CD4-positive, alpha-beta T cell (primary cell): ENCODE measurements around the gene ZFYVE27. TPM values are rescaled to one million over a fixed set of nuclear protein-coding genes. Genes with fewer than 3 reads are reported as not detected.
A peak's percentile ranks its signal among the peaks of the same experiment; 100 is the strongest.

Experiments used
- ATAC-seq: fragments of 200-7000 bp; cut with Tn5 transposase; one replicate; pipeline ENCODE4 v1.10.0; 2022; ENCODE audit warnings: mild to moderate bottlenecking; ENCODE audit not compliant: poor library complexity
- CTCF ChIA-PET: fragments of 350-600 bp; sonication (Branson Sonifier 250); formaldehyde crosslinking; loops from one replicate; lab custom pipeline; 2021; ENCODE audit warnings: antibody characterized with exemption, inconsistent platforms; lab: Charles Lee
- POLR2A ChIA-PET: fragments of 350-600 bp; sonication (Branson Sonifier 250); formaldehyde crosslinking; loops from one replicate; lab custom pipeline; 2021; ENCODE audit warnings: antibody characterized with exemption, inconsistent platforms; lab: Charles Lee
- DNase-seq, 14 experiments: peaks; one replicate each; pipeline ENCODE4 v3.0.0-alpha.2; 2013 to 2020; ENCODE audit warnings: mixed read lengths in 2 of 14
- H3K27ac ChIP-seq, 2 donors: one replicate each; pipeline versions ENCODE4 v1.5.1 to v1.7.0; 2013; ENCODE audit warnings: low read length in 2 of 2, low read depth in 1 of 2, mild to moderate bottlenecking in 1 of 2
- H3K27me3 ChIP-seq, 2 experiments: 1 replicate in 1 of 2; 2 replicates in 1 of 2; pipeline versions ENCODE4 v1.6.1 to v1.7.0; 2013; ENCODE audit warnings: low read length in 2 of 2, control low read depth in 1 of 2, mild to moderate bottlenecking in 1 of 2, moderate library complexity in 1 of 2; ENCODE audit not compliant: insufficient read depth in 2 of 2, control insufficient read depth in 1 of 2
- H3K36me3 ChIP-seq: one replicate; pipeline ENCODE4 v1.6.1; 2013; ENCODE audit warnings: low read length, control low read depth; ENCODE audit not compliant: insufficient read depth
- H3K4me1 ChIP-seq: one replicate; pipeline ENCODE4 v1.6.1; 2013; ENCODE audit warnings: low read length, control low read depth; ENCODE audit not compliant: insufficient read depth
- H3K4me3 ChIP-seq: one replicate; pipeline ENCODE4 v1.5.1; 2013; ENCODE audit warnings: mild to moderate bottlenecking, low read length, moderate library complexity
- H3K9me3 ChIP-seq, 2 experiments: 1 replicate in 1 of 2; 2 replicates in 1 of 2; pipeline versions ENCODE4 v1.6.1 to v1.7.0; 2013; ENCODE audit warnings: low read length in 2 of 2, mild to moderate bottlenecking in 2 of 2, control low read depth in 1 of 2, moderate library complexity in 1 of 2; ENCODE audit not compliant: control insufficient read depth in 1 of 2, insufficient read depth in 1 of 2
- H3K27ac Mint-ChIP-seq: one replicate; pipeline ENCODE4 v1.8.0; 2020; ENCODE audit warnings: mixed read lengths
- H3K27me3 Mint-ChIP-seq: one replicate; pipeline ENCODE4 v1.8.0; 2021; ENCODE audit warnings: mixed read lengths
- H3K36me3 Mint-ChIP-seq: one replicate; pipeline ENCODE4 v1.8.0; 2021; ENCODE audit warnings: low read depth, mixed read lengths
- H3K4me1 Mint-ChIP-seq: one replicate; pipeline ENCODE4 v1.8.0; 2021; ENCODE audit warnings: low read depth, mixed read lengths
- H3K4me3 Mint-ChIP-seq: one replicate; pipeline ENCODE4 v1.8.0; 2020; ENCODE audit warnings: mild to moderate bottlenecking, mixed read lengths
- H3K9me3 Mint-ChIP-seq: one replicate; pipeline ENCODE4 v1.8.0; 2020; ENCODE audit warnings: mixed read lengths
- intact Hi-C, 2 experiments: fragments of 100-400 bp; cut with DNase I in 1 of 2; cut with micrococcal nuclease in 1 of 2; formaldehyde crosslinking; loops; one replicate each; pipeline versions ENCODE4 v1.15.1 to v1.9.0; 2023 to 2025; cut with DNase I, micrococcal nuclease
- total RNA-seq, 174 experiments: library from RNA in 2 of 174; stranded (reverse) in 2 of 174; gene quantifications; one replicate each; pipeline ENCODE4 v1.2.3 and lab custom pipeline; 2021 to 2026
- TF ChIP-seq, protein P1 (sequence below): fragments of 200-600 bp; IDR thresholded peaks from one replicate; pipeline ENCODE4 v1.8.0; 2022; ENCODE audit warnings: antibody characterized with exemption, mild to moderate bottlenecking

The ZFYVE27 gene
- total RNA-seq, 2 experiments from 2014 or later = 58.4 to 60.6 TPM

DNA sequence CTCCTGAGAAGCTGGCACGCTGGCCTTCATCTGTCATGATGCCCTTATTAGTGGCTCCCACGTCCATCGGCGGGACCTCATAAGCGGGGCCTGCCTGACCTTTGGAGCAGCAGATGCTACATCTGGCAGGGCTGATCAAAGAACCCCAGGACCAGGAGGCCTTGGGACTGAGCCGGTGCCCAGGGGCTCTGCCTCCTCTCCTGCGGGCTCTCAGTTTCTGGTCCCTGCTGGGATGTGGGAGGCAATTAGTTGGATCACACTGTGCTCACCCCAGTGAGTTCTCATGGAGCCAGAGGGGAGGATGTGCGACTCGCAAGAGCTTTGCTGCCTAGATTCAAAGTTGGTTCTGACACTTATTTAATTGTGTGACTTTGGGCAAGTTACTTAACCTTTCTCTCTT, 63.5 kb downstream of the ZFYVE27 start:
- Mint-ChIP-seq H3K36me3 (no peaks in the 10 kb centered on the region), H3K4me3 (no peak overlapping the region), H3K9me3 (no peaks in the 10 kb centered on the region), H3K27ac (no peak overlapping the region), H3K27me3 (no peaks in the 10 kb centered on the region), H3K4me1 (peaks cover 24% of the 10 kb centered on the region)
- Histone ChIP-seq H3K27me3 (no peaks in the 10 kb centered on the region), H3K4me3 (no peak overlapping the region), H3K27ac (no peak overlapping the region), H3K4me1 (peaks cover 22% of the 10 kb centered on the region), H3K9me3 (peaks cover 4 to 13% of the 10 kb centered on the region in 2 experiments), H3K36me3 (no peaks in the 10 kb centered on the region)
- TF ChIP-seq, protein P1, sequence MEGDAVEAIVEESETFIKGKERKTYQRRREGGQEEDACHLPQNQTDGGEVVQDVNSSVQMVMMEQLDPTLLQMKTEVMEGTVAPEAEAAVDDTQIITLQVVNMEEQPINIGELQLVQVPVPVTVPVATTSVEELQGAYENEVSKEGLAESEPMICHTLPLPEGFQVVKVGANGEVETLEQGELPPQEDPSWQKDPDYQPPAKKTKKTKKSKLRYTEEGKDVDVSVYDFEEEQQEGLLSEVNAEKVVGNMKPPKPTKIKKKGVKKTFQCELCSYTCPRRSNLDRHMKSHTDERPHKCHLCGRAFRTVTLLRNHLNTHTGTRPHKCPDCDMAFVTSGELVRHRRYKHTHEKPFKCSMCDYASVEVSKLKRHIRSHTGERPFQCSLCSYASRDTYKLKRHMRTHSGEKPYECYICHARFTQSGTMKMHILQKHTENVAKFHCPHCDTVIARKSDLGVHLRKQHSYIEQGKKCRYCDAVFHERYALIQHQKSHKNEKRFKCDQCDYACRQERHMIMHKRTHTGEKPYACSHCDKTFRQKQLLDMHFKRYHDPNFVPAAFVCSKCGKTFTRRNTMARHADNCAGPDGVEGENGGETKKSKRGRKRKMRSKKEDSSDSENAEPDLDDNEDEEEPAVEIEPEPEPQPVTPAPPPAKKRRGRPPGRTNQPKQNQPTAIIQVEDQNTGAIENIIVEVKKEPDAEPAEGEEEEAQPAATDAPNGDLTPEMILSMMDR = no peak
- ChIA-PET CTCF (no interaction called here), POLR2A (no interaction called here)
- ATAC-seq (no peak), DNase-seq (no peak)
- intact Hi-C loops = no loop called here

DNA sequence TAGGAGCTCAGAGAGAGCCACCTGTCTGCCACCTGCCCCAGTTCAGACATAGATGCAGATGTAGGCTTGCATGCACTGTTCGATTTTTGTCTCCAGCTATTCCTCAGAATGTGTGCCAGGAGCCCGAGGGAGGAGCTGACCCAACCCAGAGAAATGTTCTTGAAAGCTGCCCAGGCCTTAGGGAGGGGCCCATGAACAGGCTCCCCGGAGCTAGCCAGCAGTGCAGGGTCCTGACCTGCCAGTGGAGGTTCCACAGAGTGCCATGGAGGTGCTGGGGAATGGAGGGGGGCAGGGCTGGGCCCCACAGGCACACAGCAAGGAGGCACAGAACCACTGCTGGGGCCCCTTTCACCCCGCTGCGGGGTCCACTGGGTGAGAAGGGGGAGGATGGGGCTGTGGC, 64.5 kb downstream of the ZFYVE27 start:
- ChIA-PET CTCF (no interaction called here), POLR2A (no interaction called here)
- TF ChIP-seq, protein P1 = no peak
- Mint-ChIP-seq H3K27ac (no peak overlapping the region), H3K4me1 (peaks cover 15% of the 10 kb centered on the region), H3K27me3 (no peaks in the 10 kb centered on the region), H3K36me3 (no peaks in the 10 kb centered on the region), H3K9me3 (no peaks in the 10 kb centered on the region), H3K4me3 (no peak overlapping the region)
- H3K9me3 ChIP-seq = peaks cover 4 to 13% of the 10 kb centered on the region in 2 experiments
- H3K36me3 ChIP-seq = no peaks in the 10 kb centered on the region
- DNase-seq (no peak), ATAC-seq (no peak)
- peaks cover 13% of the 10 kb centered on the region for H3K4me1 ChIP-seq
- no peak overlapping the region for H3K4me3 ChIP-seq
- H3K27ac ChIP-seq = no peak overlapping the region
- intact Hi-C loops = no loop called here
- H3K27me3 ChIP-seq = no peaks in the 10 kb centered on the region

DNA sequence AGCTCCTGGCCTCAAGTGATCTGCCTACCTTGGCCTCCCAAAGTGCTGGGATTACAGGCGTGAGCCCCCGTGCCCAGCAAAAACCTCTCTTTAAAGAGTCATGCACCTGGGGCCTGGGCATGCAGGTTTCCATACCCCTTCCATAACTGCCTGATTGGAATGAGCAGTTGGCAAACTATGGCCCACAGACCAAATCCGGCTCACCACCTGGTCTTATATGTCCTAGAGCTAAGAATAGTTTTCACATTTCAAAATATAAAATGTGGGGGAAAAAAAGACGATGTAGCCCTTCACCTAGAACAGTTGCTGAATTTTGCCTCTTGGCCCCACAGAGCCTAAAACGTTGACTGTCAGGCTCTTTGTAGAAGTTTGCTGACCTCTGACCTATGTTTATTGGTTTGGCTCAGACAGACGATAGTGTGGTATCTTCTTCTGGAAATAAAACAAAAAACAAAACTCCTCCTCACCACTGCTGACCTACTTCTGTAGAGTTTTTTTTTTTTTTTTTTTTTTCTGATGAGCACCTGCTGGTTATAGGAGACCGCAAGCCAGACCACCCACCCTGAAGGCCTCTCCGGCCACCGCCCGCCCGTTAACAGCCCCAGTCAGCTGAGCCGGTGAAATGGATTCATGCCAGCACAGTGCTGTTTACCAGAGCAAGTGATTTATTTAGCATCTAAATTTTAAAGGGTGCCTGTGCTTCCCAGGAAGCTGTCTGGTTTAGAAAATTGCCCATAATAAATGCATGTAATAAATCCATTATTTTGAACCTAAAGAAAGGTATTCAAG, 68.4 kb downstream of the ZFYVE27 start:
- H3K27me3 ChIP-seq = no peaks in the 10 kb centered on the region
- H3K27ac ChIP-seq = no peak overlapping the region
- no peaks in the 10 kb centered on the region for H3K27me3 Mint-ChIP-seq
- H3K36me3 Mint-ChIP-seq = no peaks in the 10 kb centered on the region
- DNase-seq (peak in 1 of 14 experiments; percentile 10), ATAC-seq (no peak)
- CTCF ChIA-PET = no interaction called here
- no peaks in the 10 kb centered on the region for H3K9me3 Mint-ChIP-seq
- H3K9me3 ChIP-seq = no peaks in the 10 kb centered on the region
- no peaks in the 10 kb centered on the region for H3K4me1 Mint-ChIP-seq
- no peaks in the 10 kb centered on the region for H3K4me1 ChIP-seq
- POLR2A ChIA-PET = interaction anchor here (0.6 kb wide), 1 partner anchor 9 kb away, joined by 4 read pairs; no protein-coding TSS in a partner anchor
- no peak overlapping the region for H3K4me3 Mint-ChIP-seq
- intact Hi-C loops = no loop called here
- H3K36me3 ChIP-seq = no peaks in the 10 kb centered on the region
- no peak overlapping the region for H3K27ac Mint-ChIP-seq
- H3K4me3 ChIP-seq = no peak overlapping the region
- TF ChIP-seq, protein P1 = no peak
